Measurements from ENCODE around the gene CCR1. TPM values are rescaled to one million over a fixed set of nuclear protein-coding genes. Genes with fewer than 3 reads are reported as not detected.
A peak's percentile ranks its signal among the peaks of the same experiment; 100 is the strongest.

Gene CCR1
- total RNA-seq, 1 experiment from 2014 or later = 0.10 TPM

- Histone ChIP-seq H3K9ac (ENCODE audit: low read length) (no peak overlapping the region), H3K9me2 (ENCODE audit: insufficient read depth) (no peaks in the 10 kb centered on the region), H3K27ac (ENCODE audit: low read depth, low read length) (no peak overlapping the region), H3K79me2 (ENCODE audit: insufficient read depth, low read length) (no peaks in the 10 kb centered on the region), H3K4me1 (ENCODE audit: control insufficient read depth in 1 of 2, insufficient read depth in 2 of 2, low read length in 2 of 2) (no peaks in the 10 kb centered on the region), H3K4me2 (ENCODE audit: low read length) (no peak overlapping the region), H3K36me3 (ENCODE audit: control insufficient read depth in 1 of 2, insufficient read depth in 2 of 2, low read length in 2 of 2) (no peaks in the 10 kb centered on the region), H2AFZ (ENCODE audit: low read depth, low read length, poor library complexity, severe bottlenecking) (no peak overlapping the region), H4K20me1 (ENCODE audit: insufficient read depth) (no peaks in the 10 kb centered on the region), H3K27me3 (ENCODE audit: insufficient read depth, low read length) (peaks cover 8% of the 10 kb centered on the region; the same call in 1 of the 2 replicates), H3K4me3 (replicated peaks in 1 of 2; ENCODE audit: low read depth in 1 of 2, low read length in 2 of 2) (no peak overlapping the region), H3K9me3 (ENCODE audit: control insufficient read depth in 1 of 2, insufficient read depth in 1 of 2, low read depth in 1 of 2, low read length in 2 of 2) (no peaks in the 10 kb centered on the region)
- RAD21 ChIA-PET (ENCODE audit: low non-redundant PET in 1 of 2, low total read pairs in 2 of 2, uncharacterized antibody in 2 of 2, unreplicated experiment in 2 of 2) = interaction anchor here in 1 of 2 experiments (0.9 kb wide), 1 partner anchor 158 kb away, joined by 3 read pairs; no protein-coding TSS in a partner anchor
- peak; percentile 76 for ATAC-seq
- POLR2A ChIA-PET = no interaction called here
- TF ChIP-seq, protein P1, sequence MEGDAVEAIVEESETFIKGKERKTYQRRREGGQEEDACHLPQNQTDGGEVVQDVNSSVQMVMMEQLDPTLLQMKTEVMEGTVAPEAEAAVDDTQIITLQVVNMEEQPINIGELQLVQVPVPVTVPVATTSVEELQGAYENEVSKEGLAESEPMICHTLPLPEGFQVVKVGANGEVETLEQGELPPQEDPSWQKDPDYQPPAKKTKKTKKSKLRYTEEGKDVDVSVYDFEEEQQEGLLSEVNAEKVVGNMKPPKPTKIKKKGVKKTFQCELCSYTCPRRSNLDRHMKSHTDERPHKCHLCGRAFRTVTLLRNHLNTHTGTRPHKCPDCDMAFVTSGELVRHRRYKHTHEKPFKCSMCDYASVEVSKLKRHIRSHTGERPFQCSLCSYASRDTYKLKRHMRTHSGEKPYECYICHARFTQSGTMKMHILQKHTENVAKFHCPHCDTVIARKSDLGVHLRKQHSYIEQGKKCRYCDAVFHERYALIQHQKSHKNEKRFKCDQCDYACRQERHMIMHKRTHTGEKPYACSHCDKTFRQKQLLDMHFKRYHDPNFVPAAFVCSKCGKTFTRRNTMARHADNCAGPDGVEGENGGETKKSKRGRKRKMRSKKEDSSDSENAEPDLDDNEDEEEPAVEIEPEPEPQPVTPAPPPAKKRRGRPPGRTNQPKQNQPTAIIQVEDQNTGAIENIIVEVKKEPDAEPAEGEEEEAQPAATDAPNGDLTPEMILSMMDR (IDR thresholded peaks at IDR 0.05 in 2 of 3, conservative IDR thresholded peaks at IDR 0.05 in 1 of 3; ENCODE audit: borderline replicate concordance in 1 of 3, insufficient read depth in 1 of 3, low read depth in 2 of 3, low read length in 2 of 3) = peak; percentile 25 to 50 (median 47); a peak in 4 of 6 replicates
- TF ChIP-seq SRF (IDR thresholded peaks at IDR 0.05; ENCODE audit: low read depth) (no peak), RAD21 (IDR thresholded peaks at IDR 0.05; ENCODE audit: low read depth) (peak; percentile 48)
- no TSS peak for BruUV-seq (replicated peaks)
- intact Hi-C loops (cut with micrococcal nuclease) = loop anchor here (2.0 to 10.0 kb wide), 2 partner anchors 158 to 280 kb away; no protein-coding TSS in a partner anchor
- CTCF ChIA-PET = interaction anchor here (0.7 to 1.7 kb wide), 4 partner anchors 154 to 168 kb away, joined by 3 to 8 read pairs (median 4); no protein-coding TSS in a partner anchor
- no peak for DNase-seq (ENCODE audit: low read depth, low spot score)
Observed at GRCh38 chr3:46214751-46215352, 6.7 kb upstream of the CCR1 start.

- intact Hi-C loops (cut with micrococcal nuclease) = loop anchor here (10.0 kb wide), 1 partner anchor 278 kb away; no protein-coding TSS in a partner anchor
- ATAC-seq = no peak
- CTCF ChIA-PET = interaction anchor here (0.8 to 1.2 kb wide), 3 partner anchors 156 to 165 kb away, joined by 3 to 6 read pairs (median 4); no protein-coding TSS in a partner anchor
Observed at GRCh38 chr3:46213201-46213600, 5.1 kb upstream of the CCR1 start.

More at GRCh38 chr3:46213201-46213600, 5.1 kb upstream of the CCR1 start:
- POLR2A ChIA-PET = no interaction called here
- no peak overlapping the region for H3K27ac ChIP-seq (ENCODE audit: low read depth, low read length)
- no peaks in the 10 kb centered on the region for H3K36me3 ChIP-seq (ENCODE audit: control insufficient read depth in 1 of 2, insufficient read depth in 2 of 2, low read length in 2 of 2)
- H4K20me1 ChIP-seq (ENCODE audit: insufficient read depth) = no peaks in the 10 kb centered on the region
- peaks cover 8% of the 10 kb centered on the region; the same call in 1 of the 2 replicates for H3K27me3 ChIP-seq (ENCODE audit: insufficient read depth, low read length)
- no peak overlapping the region for H2AFZ ChIP-seq (ENCODE audit: low read depth, low read length, poor library complexity, severe bottlenecking)
- H3K4me2 ChIP-seq (ENCODE audit: low read length) = no peak overlapping the region
- H3K4me3 ChIP-seq (replicated peaks in 1 of 2; ENCODE audit: low read depth in 1 of 2, low read length in 2 of 2) = no peak overlapping the region
- TF ChIP-seq CBX3 (IDR thresholded peaks at IDR 0.05; ENCODE audit: low read depth) (no peak), RAD21 (IDR thresholded peaks at IDR 0.05; ENCODE audit: low read depth) (no peak), SIN3A (IDR thresholded peaks at IDR 0.05; ENCODE audit: low read depth) (no peak), SRF (IDR thresholded peaks at IDR 0.05; ENCODE audit: low read depth) (no peak), POLR2AphosphoS5 (IDR thresholded peaks at IDR 0.05; ENCODE audit: low read depth, low read length) (no peak), JUND (IDR thresholded peaks at IDR 0.05) (no peak)
- H3K9me2 ChIP-seq (ENCODE audit: insufficient read depth) = no peaks in the 10 kb centered on the region
- H3K9me3 ChIP-seq (ENCODE audit: control insufficient read depth in 1 of 2, insufficient read depth in 1 of 2, low read depth in 1 of 2, low read length in 2 of 2) = no peaks in the 10 kb centered on the region
- no TSS peak for BruUV-seq (replicated peaks)
- no peaks in the 10 kb centered on the region for H3K79me2 ChIP-seq (ENCODE audit: insufficient read depth, low read length)
- H3K4me1 ChIP-seq (ENCODE audit: control insufficient read depth in 1 of 2, insufficient read depth in 2 of 2, low read length in 2 of 2) = peaks cover 0 to 5% of the 10 kb centered on the region in 2 experiments; a peak in 2 of 4 replicates
- no peak for DNase-seq (ENCODE audit: low read depth, low spot score)
- RAD21 ChIA-PET (ENCODE audit: low non-redundant PET in 1 of 2, low total read pairs in 2 of 2, uncharacterized antibody in 2 of 2, unreplicated experiment in 2 of 2) = no interaction called here
- no peak overlapping the region for H3K9ac ChIP-seq (ENCODE audit: low read length)

All from HCT116 (cell line).